HG03432 (cell line): ENCODE results near the gene TTLL6.
"Not testable (repeated sequence)": the region's sequence is repeated elsewhere in the genome, so short reads cannot be mapped to it uniquely, and the experiment has no call there.

Experiments used
- ATAC-seq: cut with Tn5 transposase; IDR thresholded peaks from one replicate; pipeline ENCODE4 v1.9.1; 2021; ENCODE audit warnings: mild to moderate bottlenecking, moderate library complexity; ENCODE audit not compliant: unreplicated experiment

The TTLL6 gene

DNA sequence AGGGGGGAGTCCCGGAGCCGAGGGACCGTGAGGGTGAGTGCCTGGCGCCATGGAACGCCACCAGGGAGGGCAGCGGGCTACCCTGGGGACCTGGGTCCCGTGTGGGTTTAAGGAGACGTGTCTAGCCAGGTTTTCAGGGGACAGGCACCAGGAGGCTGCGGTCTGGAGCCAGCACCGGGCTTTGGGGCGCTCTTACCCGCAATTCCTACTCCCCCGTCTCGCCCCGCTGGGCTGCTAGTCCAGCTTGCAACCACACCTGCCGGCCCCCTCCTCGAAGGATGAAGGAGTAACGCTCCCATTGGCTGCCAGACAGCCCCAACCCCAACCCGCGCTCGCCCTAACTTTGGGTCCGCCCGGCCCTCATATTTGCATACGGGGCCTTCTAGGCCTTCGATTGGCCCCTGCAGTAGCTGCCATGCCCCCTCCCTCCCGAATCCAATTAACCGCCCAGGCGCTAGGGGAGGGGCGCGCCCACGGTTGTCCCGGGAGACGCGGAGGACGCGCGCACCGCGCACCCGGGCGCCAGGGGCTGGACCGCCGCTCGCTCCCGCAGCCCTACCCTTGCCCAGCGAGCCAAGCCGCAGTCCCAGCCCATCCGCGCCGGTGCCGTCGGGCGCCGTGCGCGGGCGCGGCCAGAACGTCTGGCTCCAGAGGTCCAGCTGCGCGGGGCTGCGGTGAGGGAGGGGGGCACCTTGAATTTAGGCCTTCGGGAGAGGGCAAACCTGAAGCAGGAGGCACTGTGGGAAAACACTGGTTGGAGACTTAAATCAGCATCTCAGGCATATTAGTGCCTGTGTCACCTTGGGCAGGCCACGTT is at the start of gene TTLL6:
TSS of gene TTLL6 (minus strand) at position 456 of the 817 bp plus-strand sequence. CDS start at position 299, 157 bp downstream.
- peak; percentile 72 for ATAC-seq

DNA sequence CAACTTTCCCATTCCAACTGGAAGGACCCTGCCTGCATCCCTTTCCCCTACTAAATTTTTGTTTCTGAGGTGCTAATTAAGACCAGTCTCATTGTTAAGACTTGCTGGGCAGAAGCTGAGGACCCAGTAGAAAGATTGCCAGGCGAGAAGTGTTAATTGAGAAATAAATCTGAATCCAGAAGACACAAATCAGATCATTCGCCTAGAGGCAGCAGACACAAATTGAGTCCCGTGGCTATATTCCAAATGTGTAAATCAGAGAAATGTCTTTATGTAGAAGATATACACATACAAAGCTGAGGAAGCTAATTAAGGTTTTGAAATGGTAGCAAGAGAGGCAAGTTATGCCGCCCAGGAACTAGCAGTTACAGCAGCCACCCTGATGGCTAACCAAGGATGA is 43.4 kb upstream of the TTLL6 start:
- ATAC-seq: no peak

DNA sequence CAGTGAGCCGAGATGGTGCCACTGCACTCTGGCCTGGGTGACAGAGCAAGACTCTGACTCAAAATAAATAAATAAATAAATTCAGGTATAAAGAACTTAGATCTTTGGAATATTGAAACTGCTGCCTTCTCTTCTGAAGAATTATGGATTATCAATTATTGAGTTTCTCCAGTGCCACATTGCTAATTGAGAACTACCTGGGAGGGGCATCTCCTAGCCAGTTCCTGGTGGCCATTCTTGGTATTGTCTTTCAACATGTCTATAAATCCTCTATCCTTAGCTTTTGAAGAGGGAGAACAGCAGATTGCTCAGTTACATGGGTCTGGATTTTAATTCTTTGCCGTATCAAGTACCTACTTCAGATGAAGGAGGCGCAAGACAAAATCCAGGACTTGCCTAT is 43.0 kb upstream of the TTLL6 start:
- no peak for ATAC-seq

DNA sequence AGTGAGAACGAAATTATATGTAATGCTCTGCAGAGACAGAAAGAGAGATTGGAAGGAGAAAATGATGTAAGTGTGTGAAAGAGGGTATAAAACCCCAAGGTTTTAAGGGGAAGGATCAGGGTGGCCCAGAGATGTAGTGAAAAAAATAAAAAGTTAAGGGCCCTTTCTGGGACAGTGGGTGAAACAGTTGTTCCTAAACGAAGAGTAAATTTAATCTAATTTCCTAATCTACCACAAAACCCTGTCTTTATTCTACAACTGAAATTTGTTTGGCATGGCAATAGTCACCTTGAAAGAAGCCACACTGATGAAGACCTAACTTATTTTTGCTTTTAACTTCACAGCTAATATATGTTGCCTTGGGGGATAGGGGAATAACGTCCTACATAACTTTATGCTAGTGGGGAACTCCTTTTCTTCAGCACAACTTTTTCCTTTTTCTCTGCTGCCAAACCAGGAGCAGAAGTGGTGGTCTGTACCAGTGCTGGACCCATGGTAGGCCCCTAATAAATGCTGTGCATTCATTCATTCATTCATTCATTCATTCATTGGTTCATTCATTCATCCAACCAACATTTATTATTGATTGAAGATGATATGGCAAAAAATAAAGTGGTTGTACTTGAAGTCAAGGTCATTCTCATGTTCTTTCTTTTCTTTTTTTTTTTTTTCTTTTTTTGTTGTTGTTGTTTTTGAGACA is 39.2 kb upstream of the TTLL6 start:
- no peak for ATAC-seq

DNA sequence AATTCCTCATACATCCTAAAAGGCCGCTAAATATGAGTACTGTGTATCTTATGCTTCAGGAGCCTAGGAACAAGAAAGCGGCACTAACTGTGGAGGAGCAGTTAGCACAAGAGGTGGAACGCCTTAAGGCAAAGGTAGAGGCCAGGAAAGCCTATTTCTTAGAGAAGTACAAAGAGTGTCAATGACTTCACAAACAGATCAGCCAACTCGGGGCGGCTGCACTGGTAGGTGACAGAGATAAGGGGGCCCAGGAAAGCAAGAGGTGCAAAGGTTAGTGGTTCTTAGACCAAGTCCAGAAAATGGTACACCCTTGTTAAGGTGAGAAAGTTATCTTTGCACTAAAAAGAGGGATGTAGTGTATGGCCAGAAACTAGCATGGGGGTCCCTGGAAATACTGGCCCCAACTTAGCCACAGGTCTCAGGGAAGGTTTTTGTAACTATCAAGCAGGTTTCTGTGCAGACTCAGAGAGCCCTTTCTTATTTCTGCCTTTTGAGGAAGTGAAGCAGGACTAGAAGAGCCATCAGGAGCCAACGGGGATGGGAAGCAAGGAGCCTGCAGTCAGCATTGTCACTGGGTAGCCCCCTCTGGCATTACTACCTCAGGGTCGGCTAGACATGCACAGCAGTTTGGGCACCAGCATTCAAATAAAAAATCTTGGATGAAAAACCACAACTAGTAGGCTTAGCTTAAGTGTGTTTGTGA is 37.9 kb upstream of the TTLL6 start:
- ATAC-seq: no peak

DNA sequence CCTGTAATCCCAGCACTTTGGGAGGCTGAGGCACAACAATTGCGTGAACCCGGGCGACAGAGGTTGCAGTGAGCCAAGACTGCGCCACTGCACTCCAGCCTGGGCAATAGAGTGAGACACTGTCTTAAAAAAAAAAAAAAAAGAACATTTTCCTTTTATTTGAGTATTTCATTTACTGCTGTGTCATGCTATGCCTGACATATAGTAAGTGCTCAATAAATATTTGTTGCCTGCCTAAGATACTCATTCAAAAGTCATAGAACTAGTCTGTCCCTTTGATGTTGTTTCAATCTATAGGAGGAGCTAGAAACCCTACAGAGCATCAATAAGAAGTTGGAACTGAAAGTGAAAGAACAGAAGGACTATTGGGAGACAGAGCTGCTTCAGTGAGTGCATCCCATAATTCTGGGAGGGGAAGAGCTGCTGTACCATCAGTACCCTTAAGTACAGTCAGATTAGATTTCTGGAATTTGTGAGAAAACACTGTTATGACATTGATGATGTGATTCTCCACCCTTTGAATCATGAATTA is 33.8 kb upstream of the TTLL6 start:
- no peak for ATAC-seq

DNA sequence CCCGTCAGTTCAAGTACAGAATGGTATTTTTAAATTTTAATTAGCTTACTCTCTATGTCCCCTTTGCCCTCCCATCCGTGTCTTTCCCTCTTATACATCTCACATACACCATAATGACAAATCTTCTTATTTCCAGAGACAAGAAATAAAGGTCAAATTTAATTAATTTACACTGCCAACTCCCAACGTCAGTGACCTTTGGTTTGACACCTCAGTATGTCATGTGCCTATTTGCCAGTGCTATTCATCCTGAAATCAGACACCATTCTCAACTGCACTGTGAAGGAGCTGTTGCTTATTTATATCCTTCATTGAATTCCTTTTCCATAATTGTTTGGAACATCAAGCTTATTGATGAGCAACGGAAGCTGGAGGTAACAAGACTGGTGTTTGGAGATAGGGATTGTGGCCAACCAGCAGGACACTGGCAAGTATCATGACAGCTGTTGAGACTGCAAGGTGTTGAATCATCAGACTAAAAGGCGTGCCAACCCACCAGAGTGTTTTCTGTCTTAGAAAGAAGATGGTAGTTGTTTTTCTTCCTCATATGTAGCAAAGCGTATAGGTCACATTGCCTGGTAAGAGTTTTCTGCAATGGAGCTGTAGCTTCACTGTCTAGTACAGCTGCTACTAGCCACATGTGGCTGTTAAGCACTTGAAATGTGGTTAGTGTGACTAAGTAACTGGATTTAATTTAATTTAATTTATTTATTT is 26.3 kb upstream of the TTLL6 start:
- no peak for ATAC-seq

DNA sequence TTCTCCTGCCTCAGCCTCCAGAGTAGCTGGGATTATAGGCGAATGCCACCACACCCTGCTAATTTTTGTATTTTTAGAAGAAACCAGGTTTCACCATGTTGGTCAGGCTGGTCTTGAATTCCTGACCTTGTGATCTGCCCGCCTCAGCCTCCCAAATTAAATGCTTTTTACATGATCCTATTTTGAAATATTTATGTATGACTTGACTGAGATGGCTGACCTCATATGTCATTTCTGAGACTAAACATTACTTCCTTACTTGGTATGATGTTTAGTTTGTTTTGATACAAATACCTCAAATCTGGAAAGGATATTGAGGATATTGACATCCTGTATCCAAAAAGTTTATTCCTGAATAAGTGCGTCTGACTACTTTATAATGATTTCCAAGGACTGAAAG is 25.7 kb upstream of the TTLL6 start:
- ATAC-seq: no peak

DNA sequence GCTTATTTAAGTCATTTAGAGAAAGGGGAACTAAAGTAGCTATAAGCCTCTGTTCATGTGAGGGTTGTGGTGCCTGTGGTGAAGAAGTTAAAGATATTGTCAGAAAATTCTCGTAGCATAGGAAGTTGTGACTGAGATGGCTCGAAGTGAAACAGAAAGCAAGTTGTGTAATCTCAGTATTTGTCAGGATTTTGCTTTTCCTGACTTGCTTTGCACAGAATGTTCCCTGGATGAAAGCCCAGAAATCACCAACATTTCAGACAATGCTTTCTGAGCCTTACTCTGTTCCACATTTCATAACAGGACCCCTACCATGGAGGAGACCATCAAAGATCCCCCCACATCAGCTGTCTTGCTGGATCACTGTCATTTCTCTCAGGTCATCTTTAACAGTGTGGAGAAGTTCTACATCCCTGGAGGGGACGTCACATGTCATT is 24.4 kb upstream of the TTLL6 start:
- ATAC-seq: peak; percentile 78

DNA sequence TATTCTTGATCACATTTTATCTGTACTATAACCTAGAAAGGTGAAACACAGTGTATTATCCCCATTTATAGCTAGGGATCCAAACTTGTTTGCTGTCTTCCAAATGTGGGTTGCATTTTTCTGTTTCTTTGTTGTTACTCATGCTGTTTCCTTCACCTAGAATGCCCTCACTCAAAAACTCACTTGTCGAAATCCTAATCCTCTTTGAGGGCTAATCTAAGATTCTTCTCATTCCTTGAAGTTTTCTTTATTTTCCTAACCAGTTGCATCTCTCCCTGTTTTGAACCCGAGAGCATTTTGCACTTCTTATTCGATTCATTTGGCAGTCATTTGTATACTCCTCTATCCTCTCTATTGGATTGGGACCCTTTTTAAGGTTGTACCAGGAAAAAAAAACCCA is 23.4 kb upstream of the TTLL6 start:
- no peak for ATAC-seq

DNA sequence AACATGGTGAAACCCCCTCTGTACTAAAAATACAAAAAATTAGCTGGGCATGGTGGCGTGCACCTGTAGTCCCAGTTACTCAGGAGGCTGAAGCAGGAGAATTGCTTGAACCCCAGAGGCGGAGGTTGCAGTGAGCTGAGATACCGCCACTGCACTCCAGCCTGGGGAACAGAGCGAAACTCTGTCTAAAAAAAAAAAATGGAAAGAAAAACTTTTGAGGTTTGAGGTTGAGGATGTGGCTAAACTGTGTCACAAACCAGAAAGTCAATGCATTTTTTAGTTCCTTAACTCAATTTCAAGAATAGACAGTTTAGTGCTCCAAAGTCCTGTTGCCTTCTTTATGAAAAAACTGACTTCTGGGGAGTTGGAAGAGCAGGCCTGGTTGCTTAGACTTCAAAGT is 20.4 kb upstream of the TTLL6 start:
- not testable (repeated sequence) for ATAC-seq

DNA sequence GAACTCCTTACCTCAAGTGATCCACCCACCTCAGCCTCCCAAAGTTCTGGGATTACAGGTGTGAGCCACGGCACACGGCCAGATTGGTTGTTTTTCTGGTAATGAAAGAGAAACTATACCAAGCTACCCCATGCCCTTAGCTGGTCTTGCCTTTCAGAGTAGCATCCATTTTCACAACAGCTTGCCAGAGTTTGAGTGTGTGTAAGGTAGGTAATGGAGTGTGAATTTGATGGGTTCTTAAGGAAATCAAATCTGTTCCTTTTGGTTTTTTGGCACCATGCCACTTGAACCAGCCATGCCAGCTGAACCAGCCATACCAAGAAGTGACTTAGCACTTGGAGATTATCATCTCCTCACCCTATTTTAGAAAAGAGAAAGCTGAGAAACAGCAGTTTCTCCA is 18.9 kb upstream of the TTLL6 start:
- no peak for ATAC-seq

DNA sequence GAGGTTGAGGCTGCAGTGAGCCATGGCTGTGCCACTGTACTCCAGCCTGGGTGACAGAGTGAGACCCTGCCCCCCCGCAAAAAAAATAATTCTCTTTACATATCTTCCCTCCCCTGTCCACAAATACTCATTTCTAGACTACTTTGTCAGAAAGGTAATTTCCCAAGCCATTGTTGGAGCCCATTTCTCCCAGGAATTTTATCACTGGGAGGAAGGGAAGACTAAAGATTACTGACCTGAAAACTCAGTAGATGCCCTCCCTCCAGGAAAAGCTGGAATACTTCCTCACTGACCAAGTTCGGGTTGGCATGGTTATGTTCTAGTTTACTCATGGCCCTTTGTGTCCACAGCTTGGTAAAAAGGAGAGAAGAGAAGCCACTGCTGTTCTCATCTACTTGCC is 17.9 kb upstream of the TTLL6 start:
- ATAC-seq: no peak

DNA sequence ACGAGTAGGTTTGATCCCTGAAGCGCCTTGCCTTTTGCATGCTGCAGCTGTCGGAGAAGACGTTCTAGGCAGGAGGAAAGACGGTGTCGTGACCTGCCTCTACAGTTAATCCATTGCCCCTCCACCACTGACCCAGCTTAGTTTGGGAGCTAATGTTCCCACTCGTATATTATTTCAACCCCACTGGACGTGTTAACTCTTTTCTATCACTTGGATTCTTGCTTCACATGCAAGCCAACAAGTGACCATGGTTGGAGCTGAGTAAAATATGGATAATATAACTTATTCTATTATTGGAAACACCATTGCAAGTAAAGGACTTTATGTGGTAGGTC is 14.5 kb upstream of the TTLL6 start:
- no peak for ATAC-seq

DNA sequence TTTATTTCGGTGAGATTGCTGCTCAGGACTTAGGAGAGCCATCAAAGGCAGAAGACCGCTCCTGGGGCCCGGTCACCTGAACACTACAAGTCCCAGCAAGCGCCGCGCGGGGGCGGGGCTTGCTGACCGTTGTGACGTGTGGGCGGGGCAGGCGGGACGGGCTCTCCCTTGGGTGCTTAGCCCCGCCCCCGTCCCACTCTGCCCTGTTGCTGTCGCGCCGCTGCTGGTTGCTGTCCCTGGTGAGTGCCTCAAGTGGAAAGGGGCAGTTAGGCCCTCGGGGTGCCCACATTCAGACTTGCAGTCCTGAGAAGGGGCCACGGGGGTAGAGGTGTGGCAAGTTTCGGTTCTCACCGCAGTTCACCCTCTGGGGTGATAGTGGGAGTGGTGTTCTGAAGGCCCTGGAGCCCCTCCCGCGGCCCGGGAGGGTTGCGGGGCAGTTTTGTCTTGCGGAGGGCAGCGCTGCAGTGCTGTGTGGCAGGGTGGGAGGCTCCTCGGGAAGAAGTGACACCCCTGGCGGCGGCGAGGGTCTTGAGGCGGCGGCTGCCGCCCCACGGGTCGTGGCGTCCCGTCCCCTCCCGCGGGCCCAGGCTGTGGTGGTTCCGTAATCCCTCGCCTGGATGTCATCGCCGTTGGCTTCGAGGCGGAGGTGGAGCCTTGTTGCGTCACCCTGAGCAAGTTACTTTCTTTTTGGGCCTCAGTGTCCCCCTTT is 14.0 kb upstream of the TTLL6 start, which contains the start of gene CALCOCO2:
TSS of gene CALCOCO2 (plus strand) at position 196 of the 709 bp plus-strand sequence. CDS start 10,673 bp downstream, outside the sequence.
- ATAC-seq: peak; percentile 86

DNA sequence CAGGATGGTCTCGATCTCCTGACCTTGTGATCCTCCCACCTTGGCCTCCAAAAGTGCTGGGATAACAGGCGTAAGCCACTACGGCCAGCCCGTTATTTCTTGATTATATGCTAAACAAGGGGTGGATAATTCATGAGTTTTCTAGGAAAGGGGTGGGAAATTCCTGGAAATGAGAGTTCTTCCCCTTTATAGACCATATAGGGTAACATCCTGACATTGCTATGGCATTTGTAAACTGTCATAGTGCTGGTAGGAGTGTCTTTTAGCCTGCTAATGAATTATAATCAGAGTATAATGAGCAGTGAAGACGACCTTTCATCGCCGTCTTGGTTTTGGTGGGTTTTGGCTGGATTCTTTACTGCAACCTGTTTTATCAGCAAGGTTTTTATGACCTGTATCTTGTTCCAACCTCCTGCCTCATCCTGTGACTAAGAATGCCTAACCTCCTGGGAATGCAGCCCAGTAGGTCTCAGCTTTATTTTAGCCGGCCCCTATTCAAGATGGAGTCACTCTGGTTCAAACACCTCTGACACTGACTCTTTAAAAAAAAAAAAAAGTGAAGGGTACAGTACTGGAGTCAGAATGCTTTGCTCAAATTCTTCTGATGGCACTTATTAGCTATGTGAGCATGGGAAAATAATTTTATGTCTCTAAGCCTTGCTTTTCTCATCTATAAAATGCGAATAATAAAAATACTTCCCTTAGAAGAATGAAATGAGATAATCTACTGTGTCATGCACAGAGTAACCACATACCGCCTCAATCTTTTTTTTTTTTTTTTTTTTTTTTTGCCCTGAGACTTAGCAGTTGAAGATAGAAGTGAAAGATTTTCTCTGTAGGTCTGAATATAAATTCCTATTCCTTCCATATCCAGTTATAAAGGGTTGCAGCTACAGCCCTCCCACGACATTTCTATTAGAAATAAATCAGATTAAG is 8.7 kb upstream of the TTLL6 start:
- ATAC-seq: no peak

DNA sequence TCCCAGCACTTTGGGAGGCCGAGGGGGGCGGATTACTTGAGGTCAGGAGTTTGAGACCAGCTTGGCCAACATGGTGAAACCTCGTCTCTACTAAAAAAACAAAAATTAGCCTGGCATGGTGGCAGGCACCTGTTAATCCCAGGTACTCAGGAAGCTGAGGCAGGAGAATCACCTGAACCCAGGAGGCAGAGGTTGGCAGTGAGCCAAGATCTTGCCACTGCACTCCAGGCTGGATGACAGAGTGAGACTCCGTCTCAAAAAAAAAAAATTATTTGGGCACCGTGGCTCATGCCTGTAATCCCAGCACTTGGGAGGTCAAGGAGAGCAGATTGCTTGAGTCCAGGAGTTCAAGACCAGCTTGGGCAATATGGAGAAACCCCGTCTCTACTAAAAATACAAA is 3.9 kb upstream of the TTLL6 start:
- not testable (repeated sequence) for ATAC-seq

DNA sequence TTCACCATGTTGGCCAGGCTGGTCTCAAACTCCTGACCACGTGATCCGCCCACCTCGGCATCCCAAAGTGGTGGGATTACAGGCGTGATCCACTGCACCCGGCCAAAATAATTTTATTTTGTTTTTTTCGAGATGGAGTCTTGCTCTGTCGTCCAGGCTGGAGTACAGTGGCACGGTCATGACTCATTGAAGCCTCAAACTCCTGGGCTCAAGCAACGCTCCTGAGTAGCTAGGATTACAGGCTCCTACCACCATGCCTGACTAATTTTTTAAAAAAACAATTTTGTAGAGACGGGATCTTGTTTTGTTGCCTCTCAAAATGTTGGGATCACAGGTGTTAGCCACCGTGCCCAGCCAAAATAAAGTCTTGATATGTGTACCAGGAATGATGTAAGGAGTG is 2.4 kb upstream of the TTLL6 start:
- ATAC-seq: no peak

DNA sequence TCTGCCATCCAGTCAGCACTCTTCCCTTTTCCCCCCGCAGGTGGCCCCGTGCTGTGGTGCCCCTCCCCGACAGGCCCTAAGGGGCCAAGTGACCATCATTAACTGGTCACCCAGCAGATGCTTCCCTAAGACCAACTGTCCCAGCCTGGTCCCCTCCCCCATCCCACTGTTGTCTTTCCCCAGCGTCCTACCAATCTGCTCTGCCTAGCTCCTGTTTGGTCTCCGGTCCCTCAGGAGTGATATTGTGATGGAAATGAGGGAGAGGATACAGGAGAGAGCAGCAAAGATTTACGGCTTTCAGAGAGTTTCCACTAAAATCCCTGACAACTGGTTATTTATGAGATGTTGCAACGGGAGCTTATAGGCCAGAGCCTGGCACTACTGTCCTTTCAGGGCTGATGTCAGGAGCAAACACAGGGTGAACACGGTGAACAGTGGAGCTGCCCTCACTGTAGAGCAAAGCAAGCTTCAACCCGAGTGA is 1.4 kb upstream of the TTLL6 start:
- ATAC-seq: no peak
